HG03039 (cell line): ENCODE measurements around the gene H2AZ1.
"Not testable (repeated sequence)": the region's sequence is repeated elsewhere in the genome, so short reads cannot be mapped to it uniquely, and the experiment has no call there.

Experiments used
- ATAC-seq: cut with Tn5 transposase; IDR thresholded peaks from one replicate; pipeline ENCODE4 v1.9.1; 2021; ENCODE audit warnings: mild to moderate bottlenecking, moderate library complexity; ENCODE audit not compliant: unreplicated experiment

Gene H2AZ1

DNA sequence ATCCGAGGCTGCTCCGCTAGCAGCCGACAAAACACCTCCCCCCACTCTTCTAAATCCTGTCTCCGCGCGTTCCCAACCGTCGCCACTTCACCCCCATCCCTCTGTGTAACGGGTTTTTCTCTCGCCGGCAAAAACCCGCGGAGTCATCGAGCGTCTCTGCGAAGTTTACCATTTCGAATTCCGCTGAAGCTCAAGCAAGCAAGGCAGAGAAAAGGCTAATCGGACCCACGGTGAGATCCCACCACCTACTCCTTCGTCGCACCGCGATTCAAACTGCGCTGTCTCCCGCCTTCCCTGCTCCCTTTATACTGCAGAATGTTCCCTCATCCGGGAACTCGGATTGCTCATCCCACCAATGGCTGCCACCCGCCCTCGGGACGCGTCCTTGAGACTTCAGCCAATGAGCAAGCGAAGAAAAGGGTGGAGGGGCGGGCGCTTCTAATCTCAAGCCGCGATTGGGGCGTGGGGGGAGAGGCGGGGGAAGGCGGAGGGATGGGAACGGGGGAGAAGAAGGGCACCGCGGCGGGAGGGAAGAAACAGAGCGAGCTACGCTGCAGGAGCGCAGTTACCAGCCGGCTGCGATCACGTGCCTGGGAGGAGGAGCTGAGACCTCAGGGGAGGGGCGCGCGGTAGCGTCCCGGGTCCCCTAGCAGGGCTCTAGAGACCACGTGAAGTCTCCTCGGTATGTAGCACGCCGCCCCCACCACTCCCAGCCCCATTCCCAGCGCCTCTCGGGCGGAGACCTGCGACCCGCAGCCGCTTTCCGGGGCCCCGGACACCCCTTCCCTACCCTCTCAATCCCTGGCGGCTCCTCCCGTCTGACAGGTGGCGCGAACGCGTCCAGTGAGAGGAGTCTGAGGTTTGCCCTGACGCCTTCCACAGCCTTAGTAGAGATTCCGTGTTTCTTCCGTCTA lies at the start of gene H2AZ1:
H2AZ1 (minus strand) TSS at position 277 of the 914 bp plus-strand sequence; CDS start at position 172, 105 bp downstream.
- ATAC-seq, result peak; percentile 60

DNA sequence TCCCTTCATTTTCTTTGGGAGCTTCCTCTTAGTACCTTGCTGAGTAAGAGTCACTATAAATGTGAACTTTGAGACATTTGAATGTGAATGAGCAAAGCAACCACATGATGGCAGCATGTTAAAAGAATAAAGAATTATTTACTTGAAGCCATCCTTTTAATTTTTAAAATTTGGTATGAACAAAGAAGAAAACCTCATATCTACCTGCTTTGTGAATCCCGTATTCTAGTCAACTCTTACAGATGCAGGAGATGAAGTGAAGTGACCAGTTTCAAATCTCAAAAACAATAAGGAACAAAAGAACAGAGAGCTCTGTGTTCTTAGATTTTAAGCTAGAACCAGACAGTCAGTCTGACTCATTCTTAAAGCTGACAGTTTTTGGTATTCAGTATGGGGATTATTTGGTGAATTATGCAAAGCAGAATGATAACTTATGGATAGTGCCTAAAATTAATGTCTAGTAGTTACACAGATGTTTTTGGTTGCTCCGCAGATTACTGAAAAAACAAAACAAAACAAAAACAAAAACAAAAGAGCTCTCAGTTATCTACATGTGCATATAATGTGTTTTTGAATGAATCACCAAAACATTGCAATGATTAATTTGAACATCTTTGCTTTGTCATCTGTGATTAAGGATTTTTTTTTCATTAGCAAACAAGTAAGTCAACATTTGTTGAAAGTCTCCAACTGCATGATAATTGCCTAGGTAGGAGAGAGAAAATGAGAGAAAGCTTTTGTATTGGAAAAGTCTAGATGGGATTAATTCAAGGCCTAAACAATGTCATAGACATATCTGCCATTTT lies 48.2 kb upstream of the H2AZ1 start:
- no peak for ATAC-seq

DNA sequence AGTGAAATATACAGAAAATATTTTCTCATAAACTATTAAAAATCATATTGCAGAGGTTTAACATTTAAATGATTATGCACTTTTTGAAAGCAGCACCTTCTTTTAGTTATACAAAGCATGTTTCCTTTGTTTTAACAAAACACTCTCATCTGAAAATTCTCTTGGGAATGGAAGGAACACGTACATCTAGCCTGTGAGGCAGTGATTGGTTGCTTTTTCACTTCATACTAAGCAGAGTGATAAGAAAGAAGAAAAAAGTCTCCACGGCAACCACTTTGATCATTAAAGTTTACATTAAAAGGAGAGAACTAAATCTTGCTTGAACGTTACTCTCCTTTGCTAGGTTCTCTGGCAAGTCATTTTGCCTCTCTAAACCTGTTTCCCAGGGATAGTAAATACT lies 41.7 kb upstream of the H2AZ1 start:
- no peak for ATAC-seq

DNA sequence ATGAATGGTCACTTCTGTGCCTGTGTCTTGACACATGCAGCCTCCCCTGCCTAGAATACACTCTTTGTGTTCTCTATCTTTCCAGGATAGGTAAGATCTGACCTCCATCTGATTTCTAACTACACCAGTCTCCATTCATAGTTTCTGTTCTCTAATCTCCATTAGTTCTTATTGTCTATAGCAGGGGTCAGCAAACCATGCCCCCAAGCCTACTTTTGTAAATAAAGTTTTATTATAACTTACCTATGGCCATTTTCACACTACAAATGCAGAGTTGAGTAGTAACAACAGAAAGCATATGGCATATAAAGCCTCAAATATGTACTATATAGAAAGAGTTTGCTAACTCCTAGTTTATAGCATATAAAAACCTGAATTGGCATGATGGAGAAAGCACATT lies 37.6 kb upstream of the H2AZ1 start:
- ATAC-seq, result no peak

DNA sequence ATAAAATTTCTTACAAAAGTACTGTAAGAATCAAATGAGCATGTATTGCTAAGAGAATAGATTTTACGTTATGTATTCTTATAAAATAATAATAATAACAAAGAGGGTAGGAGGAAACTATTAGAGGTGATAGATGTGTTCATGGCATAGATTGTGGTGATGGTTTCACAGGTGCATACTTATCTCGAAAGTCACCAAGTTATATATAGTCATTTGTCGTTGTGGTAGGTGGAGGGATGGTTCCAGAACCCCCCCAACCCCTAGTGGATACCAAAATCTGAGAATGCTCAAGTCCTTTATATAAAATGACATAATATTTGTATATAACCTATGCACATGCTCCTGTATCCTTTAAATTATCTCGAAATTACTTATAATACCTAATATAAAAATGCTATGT lies 36.7 kb upstream of the H2AZ1 start:
- peak; percentile 39 for ATAC-seq

DNA sequence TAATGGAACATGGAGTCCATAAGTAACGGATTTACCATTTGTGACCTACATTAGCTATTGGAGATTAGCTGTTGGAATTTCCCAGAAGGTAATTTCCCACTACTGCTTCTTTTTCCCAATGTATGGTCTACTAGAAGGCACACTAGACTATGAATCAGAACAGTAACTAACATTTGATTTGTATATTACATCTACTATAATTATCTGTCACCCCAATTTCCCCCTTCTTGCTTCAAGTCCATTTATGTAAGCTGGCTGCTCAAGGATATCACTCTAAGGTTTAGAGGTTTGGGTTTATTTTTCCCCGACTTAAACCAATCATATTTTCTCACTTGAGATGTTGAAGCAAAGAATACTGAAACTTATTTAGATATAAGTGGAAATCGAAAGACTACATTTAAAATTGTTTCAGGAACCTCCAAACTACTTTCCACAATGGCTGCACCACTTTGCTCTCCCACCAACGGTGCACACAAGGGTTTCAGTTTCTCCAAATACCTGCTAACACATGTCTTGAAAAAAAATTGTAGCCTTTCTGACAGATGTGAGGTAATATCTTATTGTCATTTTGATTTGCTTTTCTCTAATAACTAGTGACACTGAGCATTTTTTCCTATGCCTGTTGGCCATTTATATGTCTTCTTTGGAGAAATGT lies 33.3 kb upstream of the H2AZ1 start:
- peak; percentile 46 for ATAC-seq

DNA sequence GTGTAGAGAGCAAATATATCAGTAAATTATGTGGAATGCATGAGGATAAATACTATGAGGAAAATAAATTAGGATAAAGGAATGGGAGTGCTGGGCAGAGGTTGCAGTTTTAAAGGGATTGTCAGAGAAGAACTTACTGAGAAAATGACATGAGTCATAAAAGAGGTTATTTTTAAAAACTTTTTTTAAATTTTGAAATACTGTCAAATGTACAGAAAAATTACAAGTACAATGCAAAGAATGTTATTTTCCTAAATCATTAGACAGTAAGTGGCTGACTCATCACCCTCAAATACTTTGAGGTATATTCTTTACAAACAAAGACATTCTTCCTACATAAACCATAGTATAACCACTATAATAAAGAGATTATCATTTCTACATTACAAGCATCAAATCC lies 29.8 kb upstream of the H2AZ1 start:
- no peak for ATAC-seq

DNA sequence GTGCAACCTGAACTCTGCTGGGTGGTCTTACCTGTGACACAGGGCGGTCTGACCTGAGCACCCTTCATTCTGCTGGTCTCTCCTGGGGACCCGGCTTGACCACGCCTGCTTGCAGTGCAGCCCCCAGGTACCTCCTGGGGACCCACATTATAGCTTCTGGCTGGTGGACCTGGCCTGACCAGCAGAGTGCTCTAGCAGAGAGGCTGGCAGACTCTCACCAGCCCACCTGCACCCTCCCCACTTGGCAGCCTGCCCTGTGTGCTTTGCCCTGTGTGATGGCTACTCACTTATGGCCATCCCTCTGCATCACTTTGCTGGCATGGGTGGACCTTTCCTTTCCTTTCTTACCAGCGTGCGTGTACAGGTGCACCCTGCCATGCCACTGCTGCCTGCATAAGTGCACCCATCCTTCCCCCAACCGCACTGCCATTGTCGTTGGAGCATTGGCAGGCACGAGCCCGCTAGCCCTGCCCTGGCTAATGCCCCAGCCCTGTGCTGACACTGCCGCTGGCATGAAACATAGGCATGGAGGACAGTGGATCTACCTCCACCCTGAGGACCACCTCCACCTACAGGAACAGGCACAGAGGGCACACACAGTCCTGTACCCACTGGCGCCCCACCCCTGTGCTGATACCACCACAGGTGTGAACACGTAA lies 21.5 kb upstream of the H2AZ1 start:
- ATAC-seq, result no peak

DNA sequence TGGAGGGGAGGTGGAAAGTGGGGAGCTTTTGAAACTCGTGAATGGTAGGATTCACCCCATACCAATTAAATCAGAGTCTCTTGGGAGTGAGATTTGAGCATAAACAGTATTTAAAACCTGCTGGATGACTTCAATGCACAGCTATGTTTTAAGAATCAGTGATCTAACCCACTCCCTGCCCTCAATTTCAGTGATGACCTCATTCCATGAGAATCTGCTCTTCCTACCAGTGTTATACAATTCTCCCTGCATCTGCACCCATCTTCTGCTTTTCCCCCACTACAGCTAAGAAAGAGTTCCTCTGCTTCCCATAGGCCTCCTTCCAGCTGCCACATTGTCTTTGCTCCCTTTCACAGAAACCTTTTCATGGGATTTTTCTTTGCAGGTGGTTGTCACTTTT lies 18.3 kb upstream of the H2AZ1 start:
- no peak for ATAC-seq

DNA sequence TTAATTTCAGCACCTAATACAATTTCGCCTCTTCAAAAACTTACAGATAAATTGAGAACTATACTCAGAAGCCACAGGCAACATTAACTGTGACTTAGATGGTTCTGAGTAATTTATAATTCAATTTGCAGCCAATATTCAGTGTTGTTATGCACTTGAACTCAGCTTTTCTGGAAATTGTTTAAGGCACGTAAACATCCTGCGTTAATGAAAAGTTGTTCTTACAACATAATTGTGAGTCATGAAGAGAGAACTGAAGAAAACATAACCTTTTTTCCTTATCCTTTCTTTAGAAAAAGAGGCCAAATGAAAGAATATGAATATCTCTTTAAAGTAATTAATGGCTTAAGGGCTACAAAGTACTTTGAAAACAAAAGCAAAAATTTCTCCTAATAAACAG lies 16.6 kb upstream of the H2AZ1 start:
- ATAC-seq, result no peak

DNA sequence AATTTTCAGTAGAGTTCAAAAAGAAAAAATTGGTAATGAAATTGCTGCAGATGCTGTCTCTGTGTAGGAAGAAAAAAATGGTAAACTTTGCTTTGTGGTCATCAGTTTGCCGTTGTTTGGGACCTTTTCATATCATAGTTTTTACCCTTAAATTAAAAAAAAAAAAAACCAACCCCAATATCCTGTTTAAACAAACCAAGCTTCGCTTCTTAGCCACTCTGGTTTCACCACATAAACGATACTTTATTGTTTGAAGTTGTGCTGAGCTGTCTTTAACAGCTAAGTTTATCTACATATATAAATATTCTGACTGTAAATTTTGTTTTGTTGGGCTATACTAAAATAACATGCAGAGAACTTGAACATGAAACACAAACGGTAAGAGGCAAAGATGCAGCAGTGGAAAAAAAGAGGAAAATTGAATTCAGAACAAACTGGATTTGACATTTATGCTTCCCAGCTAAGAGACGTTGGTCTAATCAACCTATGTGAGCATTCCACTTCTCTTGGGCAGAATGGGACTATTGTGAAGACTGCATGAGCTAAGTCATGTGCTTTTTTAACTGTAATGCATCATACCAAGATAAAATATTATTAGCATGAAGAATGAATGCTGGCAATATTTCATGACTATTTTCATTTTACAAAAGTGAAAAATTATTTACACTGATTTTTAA lies 15.7 kb upstream of the H2AZ1 start:
- ATAC-seq, result no peak

DNA sequence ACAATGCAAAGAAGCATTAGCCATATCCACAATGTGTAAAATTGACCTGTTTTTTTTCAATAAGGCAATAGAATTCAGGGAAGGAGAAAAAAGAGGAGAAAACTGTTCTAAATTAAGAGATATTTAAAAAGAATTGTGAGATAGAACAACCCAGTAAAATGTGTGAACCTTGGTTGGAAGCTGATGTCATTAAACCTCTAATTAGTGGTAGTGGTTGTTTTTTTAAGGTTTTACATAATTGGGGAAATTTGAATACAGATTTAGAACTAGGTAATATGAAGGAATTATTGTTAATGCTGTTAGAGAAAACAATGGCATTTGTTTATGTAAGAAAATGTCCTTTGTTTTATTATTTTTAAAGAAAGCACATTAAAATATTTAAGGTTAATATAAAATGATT lies 15.1 kb upstream of the H2AZ1 start:
- no peak for ATAC-seq

DNA sequence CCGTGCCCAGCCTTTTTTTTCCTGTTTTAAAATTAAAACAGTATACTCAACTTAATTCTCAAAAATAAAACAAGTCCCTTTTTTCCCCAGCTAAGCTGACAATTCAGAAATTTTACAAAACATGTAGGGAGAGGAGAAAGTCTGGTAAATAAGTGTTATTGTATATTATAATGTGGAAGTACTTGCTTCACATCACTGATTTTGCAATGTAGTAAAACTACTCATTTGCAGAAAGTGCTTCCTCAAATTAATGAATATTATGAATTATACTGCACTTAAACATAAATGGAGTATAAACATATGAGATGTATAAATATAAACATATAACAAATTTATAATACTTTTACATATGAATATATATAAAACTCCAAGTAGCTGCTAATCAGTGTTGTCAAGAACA lies 11.6 kb upstream of the H2AZ1 start:
- ATAC-seq, result no peak

DNA sequence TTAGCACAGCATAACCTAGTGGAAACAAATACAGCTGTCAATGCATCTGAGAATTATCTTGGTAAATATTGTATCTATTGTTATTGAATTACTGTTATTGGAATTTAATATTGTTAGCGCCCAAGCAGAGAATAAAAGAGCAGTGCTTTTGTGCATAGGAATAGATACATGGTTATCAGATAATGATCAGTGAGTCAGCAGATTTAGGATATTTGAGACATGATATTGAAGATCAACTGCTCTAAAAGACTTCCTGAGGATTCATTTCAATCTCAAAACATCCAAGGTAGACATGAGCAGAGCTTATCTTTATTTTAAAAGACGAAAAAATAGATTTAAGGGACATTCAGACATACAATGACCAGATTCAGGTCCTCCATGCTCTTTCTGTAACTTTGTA lies 10.6 kb upstream of the H2AZ1 start:
- no peak for ATAC-seq

DNA sequence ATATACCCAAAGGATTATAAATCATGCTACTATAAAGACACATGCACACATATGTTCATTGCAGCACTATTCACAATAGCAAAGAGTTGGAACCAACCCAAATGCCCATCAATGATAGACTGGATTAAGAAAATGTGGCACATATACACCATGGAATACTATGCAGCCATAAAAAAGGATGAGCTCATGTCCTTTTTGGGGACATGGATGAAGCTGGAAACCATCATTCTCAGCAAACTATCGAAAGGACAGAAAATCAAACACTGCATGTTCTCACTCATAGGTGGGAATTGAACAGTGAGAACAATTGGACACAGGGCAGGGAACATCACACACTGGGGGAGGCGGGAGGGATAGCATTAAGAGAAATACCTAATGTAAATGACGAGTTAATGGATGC lies 8.1 kb upstream of the H2AZ1 start:
- not testable (repeated sequence) for ATAC-seq

DNA sequence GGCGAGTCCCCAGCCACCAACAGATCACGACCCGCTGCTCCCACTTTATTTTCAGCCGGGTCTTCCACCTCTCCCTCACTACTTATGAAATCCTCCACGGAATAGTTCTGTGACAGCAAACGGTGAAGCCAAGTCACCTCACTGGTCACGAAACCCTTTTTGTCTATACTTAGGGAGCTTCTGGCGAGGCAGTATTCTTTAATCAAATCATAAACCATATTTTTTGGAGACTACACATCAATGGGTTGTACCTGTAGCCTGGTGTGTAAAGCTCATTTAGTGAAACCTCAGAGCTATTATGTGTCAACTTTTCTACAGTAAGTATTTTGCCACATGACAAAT lies 809 bp upstream of the H2AZ1 start:
- ATAC-seq, result no peak

DNA sequence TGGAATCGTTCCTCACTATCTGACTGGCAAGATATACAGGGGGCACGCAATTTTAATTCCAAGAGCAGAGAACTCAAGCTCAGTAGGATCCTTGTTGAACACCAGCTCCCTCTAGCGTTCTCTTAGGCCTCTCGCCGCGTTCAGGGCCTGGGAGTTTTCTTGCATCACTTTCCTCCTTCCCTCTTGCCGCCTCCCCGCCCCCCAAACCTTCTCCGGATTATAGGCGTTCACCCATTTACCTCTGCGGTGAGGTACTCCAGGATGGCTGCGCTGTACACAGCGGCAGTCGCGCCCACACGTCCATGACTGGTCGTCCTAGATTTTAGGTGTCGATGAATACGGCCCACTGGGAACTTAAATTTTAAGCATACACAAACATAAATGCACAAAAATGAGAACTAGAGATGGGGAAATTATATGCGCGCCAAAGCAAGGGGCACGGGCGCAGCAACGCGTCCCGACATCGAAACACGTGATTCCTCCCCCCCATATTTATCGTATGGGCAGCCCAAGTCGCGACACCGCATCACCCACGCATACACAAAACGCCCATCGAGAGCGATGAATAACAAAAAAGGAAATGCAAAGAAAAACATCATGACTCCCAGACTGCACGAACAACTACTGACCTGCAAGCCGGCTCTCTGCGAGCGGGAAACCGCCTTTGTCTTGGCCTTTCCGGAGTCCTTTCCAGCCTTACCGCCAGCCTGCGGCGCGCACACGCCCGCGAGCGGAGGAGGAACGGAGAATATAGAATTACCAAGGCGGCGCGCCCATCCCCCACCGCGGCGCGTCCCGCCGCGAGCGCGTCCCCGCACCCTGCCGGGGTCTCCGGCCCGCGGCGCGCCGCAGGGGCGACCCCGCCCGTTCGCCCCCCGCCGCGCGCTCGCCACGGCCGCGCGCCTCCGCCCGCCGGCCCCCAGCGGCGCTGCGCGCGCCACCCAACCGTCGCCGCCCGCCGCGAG lies 759 bp downstream of the H2AZ1 start:
- ATAC-seq, result peak; percentile 23

DNA sequence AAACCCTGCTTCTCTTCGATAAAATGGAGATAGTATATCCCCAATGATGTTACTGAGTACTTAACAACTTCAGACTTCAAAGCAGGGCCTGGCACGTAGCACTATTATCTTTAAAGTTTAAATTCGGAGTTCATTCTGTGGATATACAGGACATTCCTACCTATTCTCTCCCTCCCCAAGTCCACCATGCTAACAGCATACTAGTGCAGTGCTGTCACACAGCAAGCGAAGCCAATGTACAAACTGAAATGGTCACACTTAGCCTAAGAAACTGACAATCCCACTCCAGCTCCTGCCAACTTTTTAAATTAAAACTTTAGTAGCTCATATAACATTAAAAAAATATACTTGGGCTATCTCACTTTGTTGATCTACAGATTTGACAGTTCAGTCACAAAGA lies 2.5 kb downstream of the H2AZ1 start:
- no peak for ATAC-seq

DNA sequence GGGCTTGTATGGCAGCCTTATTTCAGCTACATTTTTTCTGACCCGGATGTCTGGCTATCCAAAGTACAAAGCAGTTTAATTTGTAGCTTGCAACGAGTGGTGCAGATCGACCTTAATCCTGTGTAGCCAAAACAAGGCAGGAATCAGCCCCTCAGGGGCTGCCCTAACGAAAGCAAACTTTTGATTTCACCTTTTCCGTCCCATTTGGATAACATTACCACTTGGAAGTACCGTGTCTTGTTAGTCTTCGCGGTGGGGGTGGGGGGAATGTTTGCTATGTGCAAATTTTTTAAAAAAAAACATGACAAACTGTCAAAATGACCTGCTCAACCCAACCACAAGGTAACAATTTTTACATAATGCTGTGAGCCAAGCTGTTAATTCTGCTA lies 2.9 kb downstream of the H2AZ1 start:
- ATAC-seq, result no peak
